Raji (cell line): ENCODE measurements around the gene NMNAT2.

ENCODE experiments used
- POLR2A ChIP-seq: IDR thresholded peaks from 2 replicates; pipeline ENCODE4 v1.6.1; 2011; ENCODE audit warnings: low read depth, low read length, control low read depth; ENCODE audit not compliant: insufficient read depth

The NMNAT2 gene

DNA sequence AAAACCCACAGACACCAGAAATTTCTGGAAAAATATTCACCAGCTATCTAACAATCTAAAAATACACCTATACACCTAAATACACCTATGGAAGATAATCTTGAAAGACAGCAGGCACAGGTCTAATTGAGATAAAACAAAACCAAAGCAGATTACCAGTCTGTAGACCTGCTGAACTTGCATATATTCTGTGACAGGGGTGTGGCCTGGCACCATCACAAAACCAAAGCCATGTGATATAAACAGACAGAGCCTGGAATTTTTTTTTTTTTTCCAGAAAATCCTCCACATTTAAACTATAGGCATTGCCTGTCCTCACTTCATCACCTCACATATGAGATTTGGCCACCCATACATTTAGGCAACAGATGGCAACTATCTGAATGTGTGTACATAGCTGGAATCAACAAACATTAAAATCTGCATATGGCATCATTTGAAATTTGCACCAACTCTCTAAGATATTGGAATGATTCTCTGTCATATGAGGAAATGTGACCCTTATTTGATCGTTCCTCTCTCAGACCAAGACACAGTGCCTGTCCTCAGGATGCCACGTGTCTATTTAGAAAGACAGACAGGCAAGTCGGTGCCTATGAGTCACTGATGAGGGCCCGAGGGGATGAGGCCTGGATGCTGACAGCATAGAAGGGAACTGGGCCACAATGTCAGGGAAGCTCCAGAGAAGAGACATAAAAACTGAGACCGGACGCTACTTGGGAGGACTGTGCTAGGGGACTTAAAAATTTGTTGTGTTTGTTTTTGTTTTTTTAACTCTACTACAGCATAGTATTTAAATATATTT lies 32.6 kb downstream of the NMNAT2 start:
- no peak for TF ChIP-seq POLR2A

- TF ChIP-seq POLR2A: no peak
Measured at GRCh38 chr1:183379951-183380350, 38.2 kb downstream of the NMNAT2 start.

DNA sequence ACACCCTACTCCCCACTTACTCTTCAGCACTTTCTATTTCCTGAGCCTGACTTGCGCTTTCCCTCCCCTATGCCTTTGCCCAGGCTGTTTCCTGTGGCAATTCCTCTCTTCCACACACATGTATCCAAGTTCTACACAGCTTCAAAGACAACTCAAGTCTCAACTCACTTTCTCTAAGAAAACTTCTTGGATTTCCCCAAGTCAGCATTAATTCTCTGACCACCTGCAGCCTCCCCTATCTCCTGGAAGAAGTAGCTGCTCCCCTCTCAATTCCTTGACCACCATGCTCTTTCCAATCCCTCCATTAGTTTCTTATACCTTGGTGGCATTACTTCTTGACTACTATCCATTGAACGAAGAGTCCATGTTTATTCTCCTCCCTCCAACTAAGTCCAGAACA lies 42.8 kb downstream of the NMNAT2 start:
- TF ChIP-seq POLR2A: no peak

DNA sequence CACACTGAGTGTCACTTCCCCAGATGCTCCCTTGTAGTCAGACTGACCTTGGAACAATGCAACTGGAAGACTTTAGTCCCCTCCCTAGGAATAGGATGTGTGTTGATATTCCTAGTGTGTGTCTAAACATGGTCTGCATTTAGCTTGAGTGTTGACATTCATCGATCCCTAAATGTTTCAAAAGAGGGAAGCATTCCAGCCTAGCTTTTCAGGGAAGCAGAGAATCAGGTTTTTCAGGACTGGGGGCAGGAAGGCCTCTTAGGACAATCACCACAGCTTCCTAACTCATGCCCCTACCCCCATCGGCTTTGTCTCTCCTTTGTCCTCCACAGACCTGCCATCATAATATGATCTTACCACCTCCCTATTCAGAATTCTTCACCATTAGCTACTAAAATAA lies 43.4 kb downstream of the NMNAT2 start:
- no peak for TF ChIP-seq POLR2A

DNA sequence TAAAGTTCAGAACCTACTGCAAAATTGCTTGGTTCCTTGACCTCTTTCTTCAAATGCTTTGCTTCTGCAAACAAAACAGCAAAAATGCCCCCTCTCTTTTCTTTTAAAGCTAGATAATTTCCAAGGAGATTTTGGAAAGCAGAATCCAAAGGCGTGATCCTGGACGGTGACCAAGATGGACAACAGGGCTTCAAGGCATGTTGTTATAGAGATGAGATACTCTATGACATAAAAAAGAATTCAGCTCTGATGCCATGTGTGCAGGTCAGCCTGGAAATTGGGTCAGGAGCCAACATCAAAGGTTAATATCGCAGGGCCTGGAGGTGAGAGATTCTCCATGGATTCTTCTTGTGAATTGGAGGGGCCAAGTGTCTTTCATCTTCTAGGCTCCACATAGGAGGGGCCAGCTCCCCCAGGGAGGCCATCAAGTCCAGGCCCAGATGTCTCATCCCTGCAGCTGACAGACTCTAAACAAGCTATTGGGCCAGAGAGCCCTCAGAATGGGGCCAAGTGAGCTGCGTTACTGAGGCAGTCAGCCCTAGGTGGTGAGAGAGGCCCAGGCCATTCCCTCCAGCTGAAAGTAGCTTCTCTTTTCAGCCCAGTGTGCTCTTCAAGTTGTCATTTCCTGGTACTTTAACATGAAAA lies 45.5 kb downstream of the NMNAT2 start:
- TF ChIP-seq POLR2A: no peak

- TF ChIP-seq POLR2A: no peak
Measured at GRCh38 chr1:183370399-183371058, 47.7 kb downstream of the NMNAT2 start.

- TF ChIP-seq POLR2A: no peak
Measured at GRCh38 chr1:183368213-183369108, 49.7 kb downstream of the NMNAT2 start.

DNA sequence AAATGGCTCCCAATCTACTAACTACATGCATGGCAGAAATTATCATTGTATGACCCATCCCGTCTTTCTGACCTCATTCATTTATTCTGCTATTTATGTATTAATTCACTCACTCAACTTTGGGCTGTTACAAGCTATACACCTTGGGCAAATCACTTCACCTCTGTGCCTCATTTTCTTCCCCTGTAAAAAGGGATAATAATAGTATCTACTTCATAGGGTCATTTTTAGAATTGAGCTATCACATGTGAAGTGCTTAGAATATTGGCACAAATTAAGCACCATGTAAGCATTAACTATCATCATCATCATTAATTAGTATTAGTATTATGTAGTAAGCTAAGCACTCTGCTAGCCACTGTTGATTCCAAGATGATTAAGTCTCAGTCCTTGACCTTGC lies 52.1 kb downstream of the NMNAT2 start:
- no peak for TF ChIP-seq POLR2A

GRCh38 chr1:183365676-183366075 lies 52.5 kb downstream of the NMNAT2 start:
- TF ChIP-seq POLR2A: no peak

DNA sequence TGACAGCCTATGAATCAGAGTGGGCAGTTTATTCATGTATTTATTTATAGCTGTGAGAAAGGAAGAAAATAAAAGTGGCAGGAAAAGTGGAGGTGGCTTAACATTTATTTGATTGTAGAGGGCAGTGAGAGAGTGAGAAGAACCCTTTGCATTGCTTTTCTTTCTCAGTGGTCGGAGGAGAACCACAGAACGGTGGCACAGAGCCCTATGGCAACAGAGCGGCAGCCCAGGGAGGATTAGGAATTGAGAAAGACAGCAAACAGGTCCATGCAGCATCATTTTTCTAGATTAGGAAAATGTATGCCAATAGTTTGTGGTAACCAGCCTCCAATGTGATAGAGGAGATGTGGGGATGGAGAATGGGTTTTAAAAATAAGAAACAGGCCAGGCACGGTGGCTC lies 53.1 kb downstream of the NMNAT2 start:
- TF ChIP-seq POLR2A: no peak

GRCh38 chr1:183363972-183364371 lies 54.2 kb downstream of the NMNAT2 start:
- TF ChIP-seq POLR2A: no peak

DNA sequence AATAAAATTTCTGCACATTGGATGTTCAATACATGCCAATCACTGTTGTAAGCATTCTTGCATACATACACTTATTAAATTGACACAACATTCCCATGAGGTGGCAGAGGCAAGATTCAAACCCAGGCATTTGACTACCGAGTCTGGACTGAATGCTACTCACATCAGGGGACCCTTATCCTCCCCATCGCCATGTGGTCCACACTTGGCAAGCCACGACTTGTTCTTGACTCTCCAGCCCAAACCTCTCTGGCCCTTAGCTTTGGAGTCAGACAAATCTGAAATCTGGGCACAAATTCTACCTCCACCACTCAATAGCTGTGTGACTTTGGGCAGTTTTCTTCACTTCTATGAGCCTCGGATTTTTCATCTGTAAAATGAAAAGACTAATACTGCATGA lies 57.1 kb downstream of the NMNAT2 start:
- TF ChIP-seq POLR2A: no peak

GRCh38 chr1:183360473-183360872 lies 57.7 kb downstream of the NMNAT2 start:
- TF ChIP-seq POLR2A: no peak

GRCh38 chr1:183356534-183357182 lies 61.5 kb downstream of the NMNAT2 start:
- TF ChIP-seq POLR2A: no peak

DNA sequence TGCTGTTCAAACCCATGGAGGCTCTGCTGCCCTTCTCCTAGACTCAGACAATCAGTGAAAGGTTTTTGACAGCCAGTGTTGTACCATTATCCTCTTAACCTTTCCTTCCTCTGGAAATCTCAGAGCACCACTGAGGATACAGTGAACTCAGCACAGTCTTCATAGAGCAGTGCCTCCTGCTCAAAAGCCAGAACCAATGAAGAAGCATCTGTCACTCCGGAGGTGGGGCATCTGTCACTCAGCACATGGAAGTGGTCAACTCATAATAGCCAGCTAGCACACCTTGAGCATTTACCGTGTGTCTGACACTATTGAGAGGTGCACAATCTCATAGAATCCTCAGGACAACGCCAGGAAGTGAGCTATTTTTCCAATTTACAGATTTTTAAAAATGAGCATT lies 62.4 kb downstream of the NMNAT2 start:
- TF ChIP-seq POLR2A: no peak

- no peak for TF ChIP-seq POLR2A
Measured at GRCh38 chr1:183355181-183355580, 63.0 kb downstream of the NMNAT2 start.
